Stimulated activated CD4-positive, alpha-beta T cell treated with anti-CD3 and anti-CD28 coated beads, Interleukin-12 subunit alpha, Interleukin-12 subunit beta, amount 100 ng/mL, for 4 hours (primary cell): ENCODE data around the gene ANO1.

Experiments used
- DNase-seq: peaks from one replicate; pipeline ENCODE4 v3.0.0-alpha.2; 2020

The ANO1 gene

GRCh38 chr11:70141486-70142220 is 63.5 kb downstream of the ANO1 start:
- no peak for DNase-seq

- DNase-seq = no peak
Observed at GRCh38 chr11:70142221-70142875, 64.2 kb downstream of the ANO1 start.

DNA sequence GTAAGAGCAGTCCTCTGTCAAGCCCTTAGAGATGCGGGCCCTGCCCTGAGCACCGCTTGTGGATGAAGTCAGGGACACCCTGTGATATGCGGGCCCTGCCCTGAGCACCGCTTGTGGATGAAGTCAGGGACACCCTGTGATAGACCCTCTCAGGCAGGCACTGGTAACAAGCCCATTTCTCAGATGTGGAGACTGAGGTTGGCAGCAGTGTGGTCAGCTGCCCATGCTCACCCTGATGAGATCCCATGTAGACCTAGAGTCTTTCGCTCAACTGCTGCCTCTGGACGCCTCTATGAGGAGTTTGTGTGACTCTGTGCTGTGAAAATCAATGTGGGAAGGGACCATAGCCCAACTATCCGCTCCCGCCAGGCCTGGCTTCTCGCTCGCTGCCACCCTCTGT is 66.1 kb downstream of the ANO1 start:
- DNase-seq = no peak

GRCh38 chr11:70145071-70145470 is 67.0 kb downstream of the ANO1 start:
- no peak for DNase-seq

- DNase-seq = no peak
Observed at GRCh38 chr11:70145841-70146240, 67.7 kb downstream of the ANO1 start.

DNA sequence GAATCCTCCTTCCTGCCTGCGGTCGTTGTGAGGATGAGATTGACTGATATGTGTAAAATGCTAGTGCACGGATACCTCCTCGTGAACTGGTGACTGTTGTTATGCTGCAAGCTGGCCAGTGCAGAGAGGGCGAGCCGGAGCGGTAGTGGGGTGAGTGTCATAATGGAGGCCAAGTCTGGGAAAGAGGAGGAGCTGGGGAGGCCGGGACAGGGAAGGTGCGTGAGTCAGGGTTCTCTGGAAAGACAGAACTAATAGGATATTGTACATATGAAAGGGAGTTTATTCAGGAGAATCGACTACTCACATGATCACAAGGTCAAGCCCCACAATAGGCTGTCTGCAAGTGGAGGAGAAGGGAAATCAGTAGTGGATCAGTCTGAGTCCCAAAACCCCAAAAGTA is 68.2 kb downstream of the ANO1 start:
- DNase-seq = no peak

- no peak for DNase-seq
Observed at GRCh38 chr11:70146895-70147520, 68.9 kb downstream of the ANO1 start.

- DNase-seq = no peak
Observed at GRCh38 chr11:70147668-70148067, 69.6 kb downstream of the ANO1 start.

- no peak for DNase-seq
Observed at GRCh38 chr11:70151671-70152070, 73.6 kb downstream of the ANO1 start.

DNA sequence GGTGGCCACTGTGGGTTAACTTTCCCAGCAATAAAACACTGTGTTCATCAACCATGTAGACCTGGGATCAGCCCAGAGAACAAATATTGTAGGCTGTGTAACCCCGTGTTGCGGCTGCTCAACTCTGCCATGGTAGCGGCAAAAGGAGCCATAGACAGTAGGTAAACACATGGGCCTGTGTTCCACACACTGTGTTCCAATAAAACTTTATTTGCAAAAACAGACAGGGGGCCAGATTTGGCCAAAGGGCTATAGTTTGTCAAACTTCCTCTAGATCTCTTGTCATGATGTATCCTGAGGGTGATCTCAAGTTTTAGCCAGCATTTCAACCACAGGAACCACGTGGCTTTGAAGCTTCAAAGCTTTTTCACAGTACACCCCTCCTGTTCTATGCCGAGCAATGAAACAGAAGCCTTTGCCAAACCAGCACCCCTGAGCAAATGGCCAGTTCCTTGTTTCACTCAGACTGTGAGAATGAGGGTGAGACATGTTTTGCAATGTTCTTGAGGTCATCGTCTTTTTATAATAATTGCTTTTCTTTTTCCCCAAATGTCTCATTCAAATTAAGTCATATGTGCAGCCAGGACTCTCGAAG is 75.1 kb downstream of the ANO1 start:
- DNase-seq = no peak

GRCh38 chr11:70155386-70155785 is 77.3 kb downstream of the ANO1 start:
- DNase-seq = no peak

DNA sequence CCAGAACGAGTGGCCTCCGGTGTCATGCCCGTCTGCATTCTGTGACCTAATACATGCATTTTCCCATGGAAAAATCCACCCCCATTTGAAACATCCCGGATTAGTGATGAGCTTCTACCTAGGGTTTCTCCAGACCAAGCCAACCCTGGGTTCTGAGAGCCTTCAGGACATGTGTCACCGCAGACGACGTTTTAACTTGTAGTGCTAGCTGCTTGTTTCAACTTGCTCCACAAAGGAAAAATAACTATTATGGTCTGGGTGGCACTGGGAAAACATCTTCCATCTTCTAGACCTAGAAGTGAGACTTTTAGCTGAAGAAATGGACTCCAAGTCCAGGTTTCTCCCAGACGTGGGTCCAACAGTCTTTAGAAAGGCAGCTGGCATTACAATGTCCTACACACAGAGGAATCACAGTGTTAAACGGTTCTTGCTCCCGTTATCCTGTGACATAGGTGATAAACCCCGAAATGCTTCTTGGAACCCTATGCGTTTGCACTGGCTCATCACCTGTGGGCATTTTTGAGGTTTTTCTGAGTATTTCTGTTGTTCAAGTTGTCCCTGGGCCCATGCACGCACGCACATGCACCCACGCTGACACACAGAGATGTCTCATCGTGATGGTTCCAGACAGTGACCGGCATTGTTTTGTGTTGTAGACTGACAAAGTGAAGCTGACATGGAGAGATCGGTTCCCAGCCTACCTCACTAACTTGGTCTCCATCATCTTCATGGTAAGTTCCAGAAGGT is 78.3 kb downstream of the ANO1 start:
- no peak for DNase-seq

DNA sequence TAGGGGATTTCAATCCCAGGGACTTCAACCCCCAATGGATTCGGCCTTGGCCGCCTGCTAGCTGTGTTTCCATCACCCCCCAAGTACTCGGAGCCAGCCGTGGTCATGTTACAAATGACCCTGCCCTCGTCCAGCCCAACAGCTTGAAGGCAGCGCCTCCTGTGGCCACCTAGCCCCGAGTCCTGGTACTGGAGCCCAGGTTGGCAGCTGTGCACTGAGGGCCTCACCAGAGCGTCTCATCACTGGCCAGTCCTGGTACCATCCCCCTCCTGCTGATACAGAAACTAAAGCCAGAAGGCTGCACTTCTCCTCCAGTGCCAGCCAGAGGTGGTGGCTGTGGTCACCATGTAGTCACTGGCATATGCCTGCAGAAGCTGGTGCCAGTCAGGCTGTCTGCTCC is 80.1 kb downstream of the ANO1 start:
- DNase-seq = no peak

DNA sequence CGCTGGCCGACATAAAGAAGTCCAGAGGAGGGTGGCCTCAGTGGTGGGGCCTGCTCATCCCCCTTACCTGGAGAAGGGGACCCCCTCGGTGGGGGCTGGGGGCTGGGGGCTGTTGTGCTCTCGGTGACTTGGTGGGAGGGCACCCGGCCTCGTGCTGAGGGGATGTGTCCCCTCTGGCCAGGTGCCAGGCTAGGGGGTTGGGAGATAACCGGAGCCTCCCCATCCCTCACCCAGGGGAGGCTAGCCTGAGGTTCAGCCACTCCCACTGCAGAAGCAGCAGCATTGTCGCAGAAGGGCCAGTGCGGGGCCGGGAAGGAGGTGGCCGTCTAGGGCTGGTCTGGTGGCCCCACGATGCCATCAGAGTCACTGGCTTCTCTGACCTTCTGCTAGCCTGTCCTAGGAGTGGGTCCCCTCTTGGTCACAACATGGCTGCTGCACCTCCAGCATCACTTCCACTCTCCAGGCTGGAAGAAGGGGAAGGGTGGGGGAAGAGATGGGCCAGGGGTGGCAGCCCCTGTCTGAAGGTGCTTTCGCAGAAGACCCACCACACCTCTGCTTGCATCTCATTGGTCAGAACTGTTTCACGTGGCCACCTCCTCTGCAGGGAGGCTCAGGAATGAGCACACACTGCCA is 80.8 kb downstream of the ANO1 start:
- no peak for DNase-seq

DNA sequence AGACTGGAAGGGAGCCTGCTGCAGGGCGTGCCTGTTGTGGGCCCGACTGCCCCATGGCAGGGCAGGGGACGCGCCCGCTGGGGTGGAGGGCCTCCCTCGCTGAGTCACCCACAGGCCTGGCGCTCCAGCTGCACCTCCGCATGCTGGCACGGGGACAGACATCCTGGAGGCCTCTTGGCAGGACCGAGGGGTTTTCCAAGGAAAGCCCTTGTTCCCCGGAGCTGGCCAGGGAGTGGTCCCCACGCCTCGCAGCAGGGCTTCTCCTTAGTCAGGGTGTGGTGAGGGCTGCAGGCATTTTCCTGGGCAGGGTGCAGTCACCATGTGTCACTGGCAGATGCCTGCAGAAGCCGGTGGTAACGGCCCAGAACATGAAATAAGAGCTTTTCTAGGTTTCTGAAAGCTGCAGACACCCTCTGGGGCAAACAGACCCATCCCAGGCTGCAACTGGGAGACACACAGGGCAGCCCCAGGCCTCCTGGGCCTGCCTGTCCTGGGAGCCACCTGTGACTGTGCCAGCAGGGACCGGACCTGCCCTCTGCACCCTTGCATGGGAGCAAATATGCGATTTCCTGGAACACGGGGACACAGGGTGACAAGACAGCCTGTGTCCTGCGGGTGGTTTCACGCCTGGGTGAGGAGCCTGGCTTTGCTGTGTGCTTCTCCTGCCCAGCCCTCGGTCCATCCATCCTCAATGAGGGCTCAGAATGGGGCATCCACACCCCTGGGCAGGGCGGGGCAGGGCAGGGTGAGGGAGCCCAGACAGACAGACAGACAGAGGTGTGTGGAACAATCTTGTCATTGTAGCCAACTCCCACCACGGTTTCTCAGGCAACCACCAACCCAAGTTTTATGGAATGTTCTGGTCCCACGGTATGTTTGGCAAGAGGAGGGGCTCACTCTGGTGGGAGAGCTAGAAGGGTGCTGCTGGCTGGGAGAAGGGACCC is 81.8 kb downstream of the ANO1 start:
- no peak for DNase-seq

DNA sequence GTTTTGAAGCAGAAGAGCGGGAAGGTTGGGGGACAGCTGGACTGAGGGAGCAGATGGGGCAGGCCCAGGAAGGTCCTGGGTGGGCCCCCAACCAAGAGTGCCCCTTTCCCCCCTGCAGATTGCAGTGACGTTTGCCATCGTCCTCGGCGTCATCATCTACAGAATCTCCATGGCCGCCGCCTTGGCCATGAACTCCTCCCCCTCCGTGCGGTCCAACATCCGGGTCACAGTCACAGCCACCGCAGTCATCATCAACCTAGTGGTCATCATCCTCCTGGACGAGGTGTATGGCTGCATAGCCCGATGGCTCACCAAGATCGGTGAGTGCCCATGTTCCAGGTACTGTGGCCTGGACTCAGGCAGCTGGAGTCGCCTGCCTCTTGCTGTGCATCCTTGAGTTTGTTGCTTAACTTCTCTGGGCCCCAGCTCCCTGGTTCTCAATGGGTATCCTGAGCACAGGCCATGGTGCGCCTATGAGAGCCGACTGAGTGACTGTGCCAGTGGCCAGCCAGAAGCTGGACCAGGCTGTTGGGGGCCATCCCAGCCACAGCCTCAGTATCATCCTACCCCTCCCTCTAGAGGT is 83.0 kb downstream of the ANO1 start:
- DNase-seq = no peak

- DNase-seq = no peak
Observed at GRCh38 chr11:70164705-70165104, 86.6 kb downstream of the ANO1 start.

GRCh38 chr11:70167120-70167519 is 89.0 kb downstream of the ANO1 start:
- no peak for DNase-seq

- DNase-seq = no peak
Observed at GRCh38 chr11:70167723-70168404, 89.7 kb downstream of the ANO1 start.

GRCh38 chr11:70168405-70168754 is 90.3 kb downstream of the ANO1 start:
- no peak for DNase-seq

DNA sequence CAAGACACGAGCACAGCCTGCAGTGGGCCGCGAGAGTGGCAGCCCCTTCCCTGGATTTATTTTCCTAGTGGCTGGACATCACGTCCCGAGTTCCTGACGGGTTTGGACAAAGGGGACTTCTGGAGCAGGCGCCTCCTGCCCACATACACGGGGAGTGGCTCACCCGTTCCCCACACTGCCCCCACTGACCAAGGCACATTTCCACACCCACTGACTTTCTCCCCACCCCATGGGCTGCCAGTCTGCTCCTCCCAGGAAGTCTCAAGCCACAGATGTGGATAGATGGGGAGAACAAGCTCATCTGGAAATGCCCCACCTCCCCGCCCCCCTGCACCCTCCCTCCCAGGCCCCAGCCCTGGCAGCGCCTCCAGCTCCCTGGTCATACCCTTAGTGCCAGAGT is 91.0 kb downstream of the ANO1 start:
- DNase-seq = no peak
